Calu3 (cell line): ENCODE results near the gene NOL4L. TPM values are rescaled to one million over a fixed set of nuclear protein-coding genes. Genes with fewer than 3 reads are reported as not detected.
"Not testable (repeated sequence)": the region's sequence is repeated elsewhere in the genome, so short reads cannot be mapped to it uniquely, and the experiment has no call there.

Experiments
- BruUV-seq: library from RNA; stranded (reverse); fragments of 400-500 nt; replicated peaks from 2 replicates; lab custom pipeline; 2021; lab: Mats Ljungman, UMichigan
- CTCF ChIA-PET: fragments of 300-600 bp; sonication (Branson Sonifier 250); formaldehyde crosslinking; loops from one replicate; lab custom pipeline; 2022; ENCODE audit warnings: antibody characterized with exemption; lab: Charles Lee
- DNase-seq: peaks from one replicate; pipeline ENCODE4 v3.0.0; 2022
- H3K27ac Mint-ChIP-seq: one replicate; pipeline ENCODE4 v1.8.0; 2022; ENCODE audit warnings: mixed read lengths; ENCODE audit not compliant: unreplicated experiment
- H3K27me3 Mint-ChIP-seq: one replicate; pipeline ENCODE4 v1.8.0; 2022; ENCODE audit warnings: mixed read lengths; ENCODE audit not compliant: unreplicated experiment
- H3K36me3 Mint-ChIP-seq: one replicate; pipeline ENCODE4 v1.8.0; 2022; ENCODE audit warnings: mild to moderate bottlenecking, moderate library complexity, mixed read lengths; ENCODE audit not compliant: insufficient read depth, unreplicated experiment
- H3K4me1 Mint-ChIP-seq: one replicate; pipeline ENCODE4 v1.8.0; 2022; ENCODE audit warnings: mild to moderate bottlenecking, low read depth, mixed read lengths; ENCODE audit not compliant: unreplicated experiment
- H3K4me3 Mint-ChIP-seq: one replicate; pipeline ENCODE4 v1.8.0; 2022; ENCODE audit warnings: mild to moderate bottlenecking, low read depth, moderate library complexity, mixed read lengths; ENCODE audit not compliant: unreplicated experiment
- H3K9me3 Mint-ChIP-seq: one replicate; pipeline ENCODE4 v1.8.0; 2022; ENCODE audit warnings: low read depth, mixed read lengths; ENCODE audit not compliant: unreplicated experiment
- intact Hi-C: fragments of 100-400 bp; cut with micrococcal nuclease; formaldehyde crosslinking; loops from one replicate; pipeline ENCODE4 v1.10.0; 2022; ENCODE audit not compliant: unreplicated experiment
- total RNA-seq: library from RNA; stranded (reverse); gene quantifications from 2 replicates; pipeline ENCODE4 v1.2.3, GENCODE V29; 2022
- TF ChIP-seq, protein P1 (sequence below): fragments of 200-600 bp; IDR thresholded peaks from one replicate; pipeline ENCODE4 v1.8.0; 2022; ENCODE audit warnings: antibody characterized with exemption; ENCODE audit not compliant: unreplicated experiment

NOL4L gene
- total RNA-seq, 1 experiment from 2014 or later = 46.9 TPM

DNA sequence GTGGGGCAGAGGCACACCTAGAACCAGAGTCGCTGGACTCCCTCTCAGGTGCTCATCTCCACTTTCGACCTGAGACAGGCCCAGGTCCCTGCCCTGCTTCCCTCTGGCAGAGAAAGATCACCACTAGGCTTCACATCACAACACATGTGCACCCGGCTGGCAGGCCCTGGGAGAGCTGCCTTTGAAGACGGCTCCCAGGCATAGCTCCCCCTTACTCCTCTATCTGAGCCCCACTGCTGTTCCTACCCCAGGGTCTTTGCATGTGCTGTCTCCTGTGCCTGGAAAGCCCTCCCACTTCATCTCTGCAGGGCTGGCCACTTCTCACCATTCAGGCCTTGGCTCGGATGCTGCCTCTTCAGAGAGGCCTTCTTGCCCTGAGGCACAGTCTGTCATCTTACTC, 89.2 kb downstream of the NOL4L start:
- no peak overlapping the region for H3K4me3 Mint-ChIP-seq
- intact Hi-C loops = no loop called here
- H3K27me3 Mint-ChIP-seq = peaks cover 14% of the 10 kb centered on the region
- H3K9me3 Mint-ChIP-seq = no peaks in the 10 kb centered on the region
- H3K36me3 Mint-ChIP-seq = no peaks in the 10 kb centered on the region
- TF ChIP-seq, protein P1, sequence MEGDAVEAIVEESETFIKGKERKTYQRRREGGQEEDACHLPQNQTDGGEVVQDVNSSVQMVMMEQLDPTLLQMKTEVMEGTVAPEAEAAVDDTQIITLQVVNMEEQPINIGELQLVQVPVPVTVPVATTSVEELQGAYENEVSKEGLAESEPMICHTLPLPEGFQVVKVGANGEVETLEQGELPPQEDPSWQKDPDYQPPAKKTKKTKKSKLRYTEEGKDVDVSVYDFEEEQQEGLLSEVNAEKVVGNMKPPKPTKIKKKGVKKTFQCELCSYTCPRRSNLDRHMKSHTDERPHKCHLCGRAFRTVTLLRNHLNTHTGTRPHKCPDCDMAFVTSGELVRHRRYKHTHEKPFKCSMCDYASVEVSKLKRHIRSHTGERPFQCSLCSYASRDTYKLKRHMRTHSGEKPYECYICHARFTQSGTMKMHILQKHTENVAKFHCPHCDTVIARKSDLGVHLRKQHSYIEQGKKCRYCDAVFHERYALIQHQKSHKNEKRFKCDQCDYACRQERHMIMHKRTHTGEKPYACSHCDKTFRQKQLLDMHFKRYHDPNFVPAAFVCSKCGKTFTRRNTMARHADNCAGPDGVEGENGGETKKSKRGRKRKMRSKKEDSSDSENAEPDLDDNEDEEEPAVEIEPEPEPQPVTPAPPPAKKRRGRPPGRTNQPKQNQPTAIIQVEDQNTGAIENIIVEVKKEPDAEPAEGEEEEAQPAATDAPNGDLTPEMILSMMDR = no peak
- no TSS peak for BruUV-seq
- DNase-seq = no peak
- H3K4me1 Mint-ChIP-seq = no peaks in the 10 kb centered on the region
- no peak overlapping the region for H3K27ac Mint-ChIP-seq
- CTCF ChIA-PET = no interaction called here

DNA sequence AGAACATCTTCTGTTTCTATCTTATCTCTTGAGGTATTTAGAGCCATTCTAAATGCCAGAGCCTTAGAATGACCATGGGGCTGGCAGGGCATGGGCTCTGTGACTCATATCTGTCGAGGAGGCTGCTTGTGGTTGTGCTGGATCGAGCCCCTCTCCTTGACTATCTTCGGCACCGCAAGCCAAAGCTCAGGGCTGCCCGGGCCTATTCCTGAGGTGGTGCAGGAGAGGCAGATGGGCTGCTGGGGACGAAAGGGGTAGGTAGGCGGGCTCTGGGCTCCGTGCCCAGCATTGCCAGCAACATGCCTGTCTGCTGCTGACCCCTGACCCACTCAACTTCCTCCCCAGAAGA, 89.9 kb downstream of the NOL4L start:
- H3K4me1 Mint-ChIP-seq = no peaks in the 10 kb centered on the region
- CTCF ChIA-PET = no interaction called here
- H3K27me3 Mint-ChIP-seq = peaks cover 14% of the 10 kb centered on the region
- no peak for DNase-seq
- H3K9me3 Mint-ChIP-seq = no peaks in the 10 kb centered on the region
- no peak overlapping the region for H3K27ac Mint-ChIP-seq
- BruUV-seq = no TSS peak
- no peaks in the 10 kb centered on the region for H3K36me3 Mint-ChIP-seq
- no peak overlapping the region for H3K4me3 Mint-ChIP-seq
- TF ChIP-seq, protein P1 = no peak
- intact Hi-C loops = no loop called here

DNA sequence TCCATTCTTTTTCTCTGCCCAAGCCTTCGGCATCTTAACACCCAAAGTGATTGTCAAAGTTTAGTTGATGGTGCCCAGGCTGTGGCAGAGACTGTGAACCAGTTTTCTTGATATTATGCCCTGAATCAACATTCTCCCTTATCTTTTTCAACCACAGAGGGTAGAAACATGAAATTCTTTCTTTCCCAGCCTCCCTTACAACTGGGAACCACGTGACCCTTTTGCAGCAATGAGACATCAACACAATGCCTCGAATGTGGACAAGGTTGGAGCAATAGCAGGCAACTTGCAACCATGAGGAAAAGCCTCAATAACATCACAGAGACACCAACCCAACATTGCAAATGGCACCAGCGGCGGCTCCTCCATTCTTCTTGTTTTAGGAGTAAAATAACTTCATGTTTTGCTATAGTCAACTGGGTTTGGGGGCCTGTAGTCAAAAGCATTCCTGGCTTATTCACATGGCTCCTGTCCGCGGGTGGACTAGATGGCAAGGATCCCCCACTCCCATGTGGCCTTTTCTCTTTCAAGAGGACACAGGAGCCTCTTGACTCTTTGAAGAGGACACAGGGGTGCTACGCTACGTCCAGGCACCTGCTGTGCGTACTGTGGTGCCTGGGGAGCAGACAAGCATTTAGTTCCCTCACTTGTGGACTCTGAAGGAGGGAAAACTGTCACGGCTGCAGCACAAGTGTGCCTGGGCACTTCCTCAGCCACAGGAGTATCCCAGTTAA, 90.5 kb downstream of the NOL4L start:
- no TSS peak for BruUV-seq
- no peak for DNase-seq
- no peak overlapping the region for H3K4me3 Mint-ChIP-seq
- intact Hi-C loops = no loop called here
- CTCF ChIA-PET = interaction anchor here (0.6 kb wide), 1 partner anchor 23 kb away, joined by 3 read pairs; no protein-coding TSS in a partner anchor
- no peaks in the 10 kb centered on the region for H3K9me3 Mint-ChIP-seq
- H3K27ac Mint-ChIP-seq = no peak overlapping the region
- H3K27me3 Mint-ChIP-seq = peaks cover 14% of the 10 kb centered on the region
- TF ChIP-seq, protein P1 = no peak
- no peaks in the 10 kb centered on the region for H3K36me3 Mint-ChIP-seq
- no peaks in the 10 kb centered on the region for H3K4me1 Mint-ChIP-seq

DNA sequence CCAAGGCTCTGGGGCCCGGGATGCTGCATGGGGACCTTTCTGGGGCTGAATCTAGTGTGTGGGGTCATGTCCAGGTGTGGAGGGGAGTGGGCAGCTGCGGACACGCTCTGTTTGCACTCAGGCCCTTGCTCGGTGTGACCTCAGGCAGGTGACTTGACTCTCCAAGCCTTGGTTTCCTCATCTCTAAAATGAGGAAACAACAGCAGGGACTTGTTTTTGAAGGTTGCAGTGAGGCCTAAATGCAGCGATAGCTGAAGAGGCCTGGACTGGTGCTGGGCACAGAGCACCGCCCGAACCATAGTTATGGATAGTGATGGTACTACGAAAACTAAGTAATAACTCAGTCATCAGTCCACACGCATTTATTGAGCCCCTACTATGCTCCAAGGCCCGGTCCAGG, 91.8 kb downstream of the NOL4L start:
- CTCF ChIA-PET = interaction anchor here (0.6 to 1.8 kb wide), 2 partner anchors 8 to 182 kb away, joined by 3 read pairs; no protein-coding TSS in a partner anchor
- peaks cover 24% of the 10 kb centered on the region for H3K27me3 Mint-ChIP-seq
- H3K4me3 Mint-ChIP-seq = no peak overlapping the region
- H3K4me1 Mint-ChIP-seq = no peaks in the 10 kb centered on the region
- peaks cover 5% of the 10 kb centered on the region for H3K9me3 Mint-ChIP-seq
- intact Hi-C loops = no loop called here
- no peak for DNase-seq
- no peak overlapping the region for H3K27ac Mint-ChIP-seq
- TF ChIP-seq, protein P1 = no peak
- no peaks in the 10 kb centered on the region for H3K36me3 Mint-ChIP-seq
- no TSS peak for BruUV-seq

DNA sequence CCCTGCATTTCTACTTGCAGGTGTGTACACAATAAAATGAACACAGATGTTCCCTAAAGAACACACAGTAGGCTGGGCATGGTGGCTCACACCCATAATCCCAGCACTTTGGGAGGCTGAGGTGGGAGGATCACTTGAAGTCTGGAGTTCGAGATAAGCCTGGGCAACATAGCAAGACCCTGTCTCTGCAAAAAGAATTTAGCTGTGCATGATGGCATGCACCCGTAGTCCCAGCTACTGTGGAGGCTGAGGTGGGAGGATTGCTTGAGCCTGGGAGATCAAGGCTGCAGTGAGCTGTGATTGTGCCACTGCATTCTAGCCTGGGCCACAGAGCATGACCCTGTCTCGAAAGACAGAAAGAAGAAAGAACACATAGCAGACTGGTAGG, 93.4 kb downstream of the NOL4L start:
- CTCF ChIA-PET = interaction anchor here (1.8 kb wide), 1 partner anchor 10 kb away, joined by 3 read pairs; no protein-coding TSS in a partner anchor
- H3K27ac Mint-ChIP-seq, DNase-seq, BruUV-seq, H3K36me3 Mint-ChIP-seq, intact Hi-C loops, H3K4me3 Mint-ChIP-seq, H3K4me1 Mint-ChIP-seq, H3K9me3 Mint-ChIP-seq: not testable (repeated sequence)
- peaks cover 39% of the 10 kb centered on the region for H3K27me3 Mint-ChIP-seq
